GM12892 (cell line): ENCODE measurements around the gene EFCC1.

Experiments
- DNase-seq: peaks from one replicate; pipeline ENCODE4 v3.0.0; 2011; ENCODE audit not compliant: insufficient read length
- FAIRE-seq: peaks from 2 replicates; lab custom pipeline; 2011; peaks lifted over from hg19 to GRCh38; lab: Jason Lieb, UNC
- POLR2A ChIP-seq: IDR thresholded peaks from 2 replicates; pipeline ENCODE4 v1.6.1; 2011; ENCODE audit warnings: low read depth, low read length, control low read depth
- POLR2AphosphoS5 ChIP-seq: IDR thresholded peaks from 2 replicates; pipeline ENCODE4 v1.6.1; 2011; ENCODE audit warnings: low read depth, low read length, control low read depth
- TAF1 ChIP-seq: IDR thresholded peaks from 2 replicates; pipeline ENCODE4 v1.6.1; 2011; ENCODE audit warnings: low read depth, mild to moderate bottlenecking, control low read depth, low read length, borderline replicate concordance

The EFCC1 gene

GRCh38 chr3:129036222-129037092, 35.4 kb downstream of the EFCC1 start:
- no peak for DNase-seq
- no peak for TF ChIP-seq TAF1
- no peak for FAIRE-seq

DNA sequence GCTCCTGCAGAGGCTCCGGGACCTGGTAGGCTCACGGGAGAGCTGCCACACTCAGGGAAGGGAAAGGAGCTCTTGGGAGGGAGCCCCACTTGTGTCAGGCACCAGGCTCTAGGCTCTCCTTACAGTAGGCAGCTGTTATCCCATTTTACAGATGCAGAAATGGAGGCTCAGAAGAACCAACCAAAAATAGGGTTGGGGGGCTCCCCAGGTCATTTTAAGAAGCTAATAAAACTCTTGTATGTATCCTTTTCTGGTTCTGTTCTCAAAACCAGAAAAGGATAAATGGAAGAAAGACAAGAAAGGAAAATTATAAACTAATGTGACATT, 36.0 kb downstream of the EFCC1 start:
- DNase-seq: no peak
- FAIRE-seq: no peak
- TF ChIP-seq TAF1: no peak
- TF ChIP-seq POLR2A: no peak
- TF ChIP-seq POLR2AphosphoS5: no peak

GRCh38 chr3:129038121-129038855, 37.2 kb downstream of the EFCC1 start:
- DNase-seq (no peak), FAIRE-seq (no peak)
- TF ChIP-seq POLR2AphosphoS5: no peak
- no peak for TF ChIP-seq TAF1
- TF ChIP-seq POLR2A: no peak

GRCh38 chr3:129039271-129040038, 38.4 kb downstream of the EFCC1 start:
- TF ChIP-seq TAF1: no peak
- no peak for TF ChIP-seq POLR2AphosphoS5
- TF ChIP-seq POLR2A: no peak
- FAIRE-seq (no peak), DNase-seq (no peak)

- no peak for FAIRE-seq
- no peak for DNase-seq
- TF ChIP-seq TAF1: no peak
- no peak for TF ChIP-seq POLR2A
- TF ChIP-seq POLR2AphosphoS5: no peak
Measured at GRCh38 chr3:129040039-129040336, 38.9 kb downstream of the EFCC1 start.

GRCh38 chr3:129040579-129041300, 39.6 kb downstream of the EFCC1 start:
- no peak for FAIRE-seq
- DNase-seq: no peak
- TF ChIP-seq POLR2A: no peak
- no peak for TF ChIP-seq POLR2AphosphoS5
- TF ChIP-seq TAF1: no peak

DNA sequence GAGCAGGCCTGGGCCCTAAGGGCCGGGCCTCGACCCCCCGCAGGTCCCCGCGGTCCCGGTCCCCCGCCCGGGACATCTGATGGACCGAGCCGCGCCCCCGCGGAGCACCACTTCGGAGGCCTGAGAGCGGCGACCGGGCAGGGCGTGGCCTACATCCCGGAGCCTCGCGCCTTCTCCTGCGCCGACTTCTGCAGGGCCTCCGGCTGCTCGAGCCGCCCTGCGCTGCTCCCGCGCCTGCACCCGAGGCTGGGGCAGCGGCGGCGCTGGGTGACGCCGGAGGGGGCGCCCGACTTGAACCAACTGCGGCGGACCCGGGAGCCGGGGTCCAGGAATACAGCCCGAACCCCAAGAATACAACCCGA, 44.6 kb downstream of the EFCC1 start:
- no peak for TF ChIP-seq POLR2A
- TF ChIP-seq POLR2AphosphoS5: no peak
- no peak for TF ChIP-seq TAF1
- DNase-seq: peak; percentile 41
- no peak for FAIRE-seq

DNA sequence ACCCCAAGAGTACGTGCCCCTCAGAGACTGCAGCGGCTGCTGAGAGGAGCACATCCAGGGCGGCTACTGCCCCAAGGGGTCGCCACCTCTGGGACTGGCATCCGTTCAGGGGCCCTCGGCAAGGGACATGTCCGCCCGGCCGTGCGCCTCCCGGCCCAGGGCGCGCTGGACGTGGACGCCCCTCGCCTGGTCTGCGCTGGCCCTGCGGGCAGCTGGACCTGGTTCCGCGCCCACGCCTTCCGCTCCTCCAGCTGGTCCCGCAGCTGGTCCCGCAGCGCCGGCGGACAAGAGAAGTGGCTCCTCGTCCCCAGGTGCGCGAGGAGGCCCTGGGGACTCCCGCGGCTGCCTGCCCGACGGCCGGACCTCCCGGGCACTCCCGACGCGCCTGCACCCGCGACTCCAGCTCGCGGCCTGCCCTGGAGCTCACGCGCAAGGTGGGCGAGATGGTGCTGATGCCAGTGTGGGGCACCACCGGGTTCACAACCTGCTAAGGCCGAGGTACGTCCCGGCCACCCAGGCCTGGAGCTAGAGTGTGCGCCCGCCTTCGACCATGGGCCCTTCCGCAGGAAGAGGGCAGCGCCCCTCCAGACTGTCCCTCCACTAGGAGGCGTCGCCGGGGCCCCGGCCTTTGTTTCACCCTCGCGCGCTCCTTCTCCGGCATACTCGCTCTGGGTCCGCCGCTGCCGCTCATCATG, 45.1 kb downstream of the EFCC1 start:
- FAIRE-seq: no peak

DNA sequence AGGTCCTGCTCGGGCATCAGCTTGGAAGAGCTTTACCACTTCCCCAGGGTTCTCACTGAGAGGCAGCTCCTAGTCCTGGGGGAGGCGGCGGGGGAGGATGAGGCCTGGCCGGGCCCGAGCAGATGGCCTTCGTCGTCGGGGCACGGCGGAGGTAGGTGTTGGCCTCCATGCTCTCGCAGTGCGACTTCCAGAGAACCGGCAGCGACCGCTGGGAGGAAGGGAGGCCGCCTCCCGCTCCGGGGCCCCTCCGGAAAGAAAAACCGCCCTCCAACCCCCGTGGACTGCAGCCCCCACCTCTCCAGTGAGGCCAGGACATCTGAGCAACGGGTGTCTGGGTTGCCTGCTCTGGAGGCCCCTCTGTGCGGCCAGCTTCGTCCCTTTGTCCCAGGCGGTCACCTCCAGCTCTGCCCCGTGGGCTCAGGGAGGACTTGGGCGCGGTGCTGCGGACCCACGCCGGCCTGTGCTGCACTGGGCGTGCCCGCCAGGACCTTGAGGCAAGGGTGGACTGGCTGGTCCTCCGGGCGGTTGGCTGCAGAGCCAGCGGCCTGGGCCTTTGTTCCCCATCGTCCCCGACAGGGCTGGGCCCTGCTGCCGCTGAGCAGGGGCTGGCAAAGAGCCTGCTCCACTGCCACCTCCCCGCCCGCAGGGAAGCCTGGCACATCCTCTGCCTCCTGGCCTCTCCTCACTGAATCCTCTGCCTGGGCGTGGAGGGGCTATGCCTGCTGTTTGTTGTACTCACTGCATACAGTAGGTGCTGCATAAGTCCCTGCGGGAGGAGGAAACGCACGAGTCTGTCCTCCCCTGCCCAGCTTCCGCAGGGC, 45.8 kb downstream of the EFCC1 start:
- DNase-seq (no peak), FAIRE-seq (no peak)
- TF ChIP-seq TAF1 (no peak), POLR2A (no peak), POLR2AphosphoS5 (no peak)

More for the DNA sequence above, 45.1 kb downstream of the EFCC1 start:
- TF ChIP-seq TAF1: no peak
- TF ChIP-seq POLR2AphosphoS5: no peak
- TF ChIP-seq POLR2A: no peak
- DNase-seq: no peak

- FAIRE-seq: no peak
- no peak for DNase-seq
Measured at GRCh38 chr3:129047553-129047839, 46.4 kb downstream of the EFCC1 start.

GRCh38 chr3:129050556-129051295, 49.6 kb downstream of the EFCC1 start:
- no peak for FAIRE-seq

More at GRCh38 chr3:129047553-129047839, 46.4 kb downstream of the EFCC1 start:
- TF ChIP-seq TAF1 (no peak), POLR2A (no peak), POLR2AphosphoS5 (no peak)

More at GRCh38 chr3:129050556-129051295, 49.6 kb downstream of the EFCC1 start:
- no peak for TF ChIP-seq POLR2A
- no peak for TF ChIP-seq POLR2AphosphoS5
- no peak for TF ChIP-seq TAF1
- DNase-seq: no peak
